Stimulated activated naive B cell treated with anti-CD40 and anti-IgM and Interleukin-4, amounts not matched to agents 10 μg/mL and 1 μg/mL and 100 μg/mL, for 72 hours (primary cell): ENCODE data around the gene GCAT.

Experiments used
- ATAC-seq, 2 donors: fragments of 150-1000 bp; cut with Tn5 transposase; replicated peaks; 2 replicates each; pipeline ENCODE4 v1.10.0; 2021; ENCODE audit warnings: moderate library complexity in 1 of 2
- DNase-seq: peaks from one replicate; pipeline ENCODE4 v3.0.0; 2021
- H3K27ac Mint-ChIP-seq: one replicate; pipeline ENCODE4 v1.8.0; 2022; ENCODE audit warnings: mild to moderate bottlenecking, mixed read lengths
- H3K27me3 Mint-ChIP-seq, 2 donors: one replicate each; pipeline ENCODE4 v1.8.0; 2022; ENCODE audit warnings: mixed read lengths in 2 of 2
- H3K36me3 Mint-ChIP-seq, 2 donors: one replicate each; pipeline ENCODE4 v1.8.0; 2022; ENCODE audit warnings: mixed read lengths in 2 of 2, mild to moderate bottlenecking in 1 of 2
- H3K4me1 Mint-ChIP-seq, 2 donors: one replicate each; pipeline ENCODE4 v1.8.0; 2022; ENCODE audit warnings: mixed read lengths in 2 of 2, mild to moderate bottlenecking in 1 of 2
- H3K4me3 Mint-ChIP-seq, 2 donors: one replicate each; pipeline ENCODE4 v1.8.0; 2022; ENCODE audit warnings: mild to moderate bottlenecking in 2 of 2, mixed read lengths in 2 of 2, moderate library complexity in 1 of 2
- H3K9me3 Mint-ChIP-seq, 2 donors: one replicate each; pipeline ENCODE4 v1.8.0; 2022; ENCODE audit warnings: mixed read lengths in 2 of 2, mild to moderate bottlenecking in 1 of 2

GCAT gene

DNA sequence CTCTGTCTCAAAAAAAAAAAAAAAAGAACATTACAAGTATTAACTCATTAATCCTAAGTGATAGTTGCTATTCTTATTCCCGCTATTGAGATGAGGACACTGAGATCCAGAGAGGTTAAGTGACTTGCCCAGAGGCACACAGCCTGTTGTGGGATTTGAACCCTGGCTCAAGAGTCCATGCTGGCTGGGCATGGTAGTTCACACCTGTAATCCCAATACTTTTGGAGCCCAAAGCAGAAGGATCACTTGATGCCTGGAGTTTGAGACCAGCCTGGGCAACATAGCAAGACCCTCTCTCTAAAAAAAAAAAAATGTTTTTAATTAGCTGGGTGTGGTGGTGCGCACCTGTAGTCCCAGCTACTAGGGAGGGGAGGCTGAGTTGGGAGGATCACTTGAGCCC, 4.1 kb downstream of the GCAT start:
- ATAC-seq, result no peak
- DNase-seq, result no peak
- Mint-ChIP-seq H3K4me1 (peaks cover 5 to 20% of the 10 kb centered on the region in 2 donors), H3K36me3 (no peaks in the 10 kb centered on the region), H3K27ac (no peak overlapping the region), H3K27me3 (peaks cover 29 to 57% of the 10 kb centered on the region in 2 donors), H3K9me3 (no peaks in the 10 kb centered on the region), H3K4me3 (no peak overlapping the region)

DNA sequence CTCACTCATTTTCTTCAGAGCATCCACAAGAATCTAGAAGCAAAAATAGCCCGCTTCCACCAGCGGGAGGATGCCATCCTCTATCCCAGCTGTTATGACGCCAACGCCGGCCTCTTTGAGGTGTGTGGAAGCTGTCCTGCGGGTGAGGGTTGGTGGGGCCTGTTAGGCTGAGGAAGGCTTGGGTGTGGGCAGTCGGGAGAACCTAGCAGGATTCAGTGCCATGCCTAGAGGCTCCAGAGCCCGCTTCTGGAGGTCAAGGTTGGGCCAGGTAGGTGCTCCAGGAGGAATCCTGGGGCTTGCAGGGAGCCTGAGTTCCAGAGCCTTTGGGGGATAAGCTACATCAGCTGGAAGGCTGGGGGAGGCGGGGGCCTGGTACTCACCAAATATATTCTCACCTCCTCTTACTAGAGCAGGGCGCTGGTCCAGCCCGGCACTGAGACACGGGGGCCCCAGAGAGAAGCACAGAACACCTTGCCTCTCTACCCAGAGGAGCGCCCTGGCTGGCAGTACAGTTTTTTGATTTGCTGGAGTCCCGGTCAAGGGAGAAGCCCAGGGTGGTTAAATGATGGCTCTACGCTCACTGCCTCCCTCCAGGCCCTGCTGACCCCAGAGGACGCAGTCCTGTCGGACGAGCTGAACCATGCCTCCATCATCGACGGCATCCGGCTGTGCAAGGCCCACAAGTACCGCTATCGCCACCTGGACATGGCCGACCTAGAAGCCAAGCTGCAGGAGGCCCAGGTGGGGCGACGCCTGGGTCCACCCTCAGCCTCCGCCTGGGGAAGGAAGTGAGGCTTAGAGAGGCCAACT, 5.3 kb downstream of the GCAT start:
- H3K27me3 Mint-ChIP-seq, result peaks cover 27 to 54% of the 10 kb centered on the region in 2 donors
- DNase-seq (no peak), ATAC-seq (no peak)
- no peaks in the 10 kb centered on the region for H3K9me3 Mint-ChIP-seq
- H3K4me1 Mint-ChIP-seq, result peaks cover 5 to 16% of the 10 kb centered on the region in 2 donors
- no peak overlapping the region for H3K27ac Mint-ChIP-seq
- no peaks in the 10 kb centered on the region for H3K36me3 Mint-ChIP-seq
- no peak overlapping the region for H3K4me3 Mint-ChIP-seq

GRCh38 chr22:37815593-37815992, 7.9 kb downstream of the GCAT start:
- Mint-ChIP-seq H3K4me1 (peaks cover 10 to 19% of the 10 kb centered on the region in 2 donors), H3K27me3 (peaks cover 22 to 53% of the 10 kb centered on the region in 2 donors), H3K36me3 (no peaks in the 10 kb centered on the region), H3K9me3 (no peaks in the 10 kb centered on the region), H3K27ac (no peak overlapping the region), H3K4me3 (no peak overlapping the region)
- DNase-seq, result no peak
- no peak for ATAC-seq

GRCh38 chr22:37816543-37817180, 8.9 kb downstream of the GCAT start:
- peaks cover 10 to 19% of the 10 kb centered on the region in 2 donors for H3K4me1 Mint-ChIP-seq
- no peaks in the 10 kb centered on the region for H3K36me3 Mint-ChIP-seq
- peaks cover 23 to 55% of the 10 kb centered on the region in 2 donors for H3K27me3 Mint-ChIP-seq

DNA sequence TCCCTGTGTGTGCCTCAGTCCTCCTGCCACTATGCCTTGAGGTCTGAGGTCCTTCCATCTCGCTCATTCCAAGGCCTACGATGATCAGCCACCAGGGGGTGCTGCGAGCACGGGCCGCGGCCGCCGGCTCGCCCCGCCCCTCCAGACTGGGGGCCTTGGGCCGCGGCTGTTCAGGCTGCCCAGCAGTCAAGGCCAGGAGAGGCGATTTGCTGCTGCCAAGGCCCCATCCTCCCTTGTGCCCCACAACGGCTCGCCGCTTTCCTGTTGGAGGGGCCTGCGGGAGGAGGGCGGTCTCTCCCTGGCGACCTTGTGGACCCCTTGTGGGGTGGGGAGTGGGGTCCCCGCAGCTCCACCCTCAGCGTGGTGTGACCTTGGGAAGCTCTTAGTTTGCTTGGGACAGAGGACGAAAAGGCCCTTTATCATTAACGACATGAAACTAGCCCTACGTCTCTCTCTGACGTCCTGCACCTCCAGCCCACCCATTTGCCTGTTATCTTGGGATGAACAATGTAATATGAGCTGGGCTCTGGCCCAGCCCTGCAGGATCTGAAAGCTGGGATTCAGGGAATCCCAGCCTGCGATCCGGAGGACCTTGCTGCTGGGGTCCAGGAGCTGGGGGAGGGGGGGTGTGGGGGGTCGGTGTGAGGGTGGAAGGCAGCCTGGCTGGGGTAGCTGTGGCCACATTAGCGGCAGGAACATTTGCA, 10.1 kb downstream of the GCAT start:
- ATAC-seq, result peak; percentile 87 to 88
- peaks cover 10 to 19% of the 10 kb centered on the region in 2 donors for H3K4me1 Mint-ChIP-seq
- peak; percentile 73 for DNase-seq
- no peak overlapping the region for H3K27ac Mint-ChIP-seq
- H3K27me3 Mint-ChIP-seq, result peaks cover 26 to 54% of the 10 kb centered on the region in 2 donors
- H3K4me3 Mint-ChIP-seq, result peak overlapping the region; percentile 44 to 75
- H3K36me3 Mint-ChIP-seq, result no peaks in the 10 kb centered on the region
- no peaks in the 10 kb centered on the region for H3K9me3 Mint-ChIP-seq

More at GRCh38 chr22:37816543-37817180, 8.9 kb downstream of the GCAT start:
- no peaks in the 10 kb centered on the region for H3K9me3 Mint-ChIP-seq
- no peak overlapping the region for H3K4me3 Mint-ChIP-seq
- ATAC-seq, result no peak
- no peak overlapping the region for H3K27ac Mint-ChIP-seq
- DNase-seq, result no peak

GRCh38 chr22:37818409-37819104, 10.8 kb downstream of the GCAT start:
- Mint-ChIP-seq H3K9me3 (no peaks in the 10 kb centered on the region), H3K4me3 (peak overlapping the region; percentile 62 to 79), H3K36me3 (no peaks in the 10 kb centered on the region), H3K27me3 (peaks cover 30 to 57% of the 10 kb centered on the region in 2 donors), H3K27ac (no peak overlapping the region), H3K4me1 (peaks cover 10 to 19% of the 10 kb centered on the region in 2 donors)
- peak; percentile 54 for DNase-seq
- peak; percentile 77 to 79 for ATAC-seq

- Mint-ChIP-seq H3K9me3 (no peaks in the 10 kb centered on the region), H3K36me3 (no peaks in the 10 kb centered on the region), H3K27me3 (peaks cover 32 to 62% of the 10 kb centered on the region in 2 donors), H3K4me1 (peaks cover 10 to 19% of the 10 kb centered on the region in 2 donors), H3K4me3 (peak overlapping the region; percentile 62 to 79), H3K27ac (no peak overlapping the region)
- no peak for DNase-seq
- ATAC-seq, result no peak
Measured at GRCh38 chr22:37819105-37819433, 11.3 kb downstream of the GCAT start.

GRCh38 chr22:37820350-37820749, 12.6 kb downstream of the GCAT start:
- H3K4me1 Mint-ChIP-seq, result peaks cover 13 to 19% of the 10 kb centered on the region in 2 donors
- no peak overlapping the region for H3K4me3 Mint-ChIP-seq
- no peaks in the 10 kb centered on the region for H3K36me3 Mint-ChIP-seq
- no peaks in the 10 kb centered on the region for H3K9me3 Mint-ChIP-seq
- ATAC-seq, result no peak
- peak overlapping the region; percentile 71 for H3K27ac Mint-ChIP-seq
- peaks cover 37 to 65% of the 10 kb centered on the region in 2 donors for H3K27me3 Mint-ChIP-seq
- DNase-seq, result no peak

DNA sequence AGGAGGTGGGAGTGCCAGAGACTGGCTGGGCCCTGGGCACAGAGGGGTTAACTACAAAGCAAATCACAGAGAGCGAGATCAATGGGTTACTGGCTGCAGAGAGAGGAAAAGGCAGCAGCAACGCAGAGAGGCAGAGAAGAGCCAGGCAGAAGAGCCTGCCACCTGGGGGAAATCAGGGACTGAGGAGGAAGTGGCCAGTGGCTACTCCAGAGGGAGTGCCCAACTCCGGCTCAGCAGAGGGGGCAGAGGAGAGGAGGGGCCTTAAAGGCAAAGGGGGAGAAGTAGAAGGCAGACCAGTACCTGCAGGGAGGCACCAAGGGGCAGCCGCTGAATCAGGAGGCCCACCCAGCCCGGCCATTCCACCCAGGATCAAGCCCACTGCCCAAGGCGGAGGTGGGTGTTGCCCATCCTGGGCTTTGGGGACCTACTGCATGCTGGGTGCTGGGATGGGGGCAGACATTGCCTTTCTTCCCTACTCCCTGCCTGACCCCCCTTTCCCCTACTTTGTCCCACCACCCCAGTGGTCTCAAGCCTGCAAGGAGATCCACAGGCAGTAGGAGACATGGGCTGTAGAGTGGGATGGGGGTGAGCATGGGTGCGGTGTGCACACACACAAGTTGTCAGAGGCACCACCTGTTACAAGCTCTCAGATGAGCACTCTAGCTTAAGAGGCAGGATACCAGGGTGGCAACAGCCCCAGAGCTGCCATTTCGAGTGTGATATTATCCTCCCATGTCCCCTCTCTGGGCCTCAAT, 14.5 kb downstream of the GCAT start:
- Mint-ChIP-seq H3K9me3 (no peaks in the 10 kb centered on the region), H3K4me3 (no peak overlapping the region), H3K27ac (no peak overlapping the region), H3K4me1 (peaks cover 15 to 18% of the 10 kb centered on the region in 2 donors), H3K36me3 (peaks cover 0 to 3% of the 10 kb centered on the region in 2 donors), H3K27me3 (peaks cover 34 to 63% of the 10 kb centered on the region in 2 donors)
- DNase-seq, result no peak
- ATAC-seq, result no peak

- ATAC-seq, result no peak
Measured at GRCh38 chr22:37823134-37823985, 15.6 kb downstream of the GCAT start, which contains the start of gene GALR3. GALR3 (plus strand) TSS chr22:37823382; CDS start chr22:37823407, 25 bp downstream.

GRCh38 chr22:37824674-37825641, 17.2 kb downstream of the GCAT start:
- DNase-seq, result no peak
- Mint-ChIP-seq H3K27me3 (peaks cover 30 to 44% of the 10 kb centered on the region in 2 donors), H3K36me3 (peaks cover 8 to 13% of the 10 kb centered on the region in 2 donors), H3K4me3 (peak overlapping the region; percentile 68 to 70), H3K27ac (no peak overlapping the region), H3K9me3 (no peaks in the 10 kb centered on the region), H3K4me1 (peaks cover under 1 to 7% of the 10 kb centered on the region in 2 donors)
- peak; percentile 57 to 73 for ATAC-seq

More at GRCh38 chr22:37823134-37823985, 15.6 kb downstream of the GCAT start, which contains the start of gene GALR3:
- Mint-ChIP-seq H3K9me3 (no peaks in the 10 kb centered on the region), H3K4me1 (peaks cover 8 to 12% of the 10 kb centered on the region in 2 donors), H3K27ac (no peak within 1 kb of the TSS), H3K4me3 (no peak within 1 kb of the TSS), H3K27me3 (peaks cover 34 to 56% of the 10 kb centered on the region in 2 donors), H3K36me3 (peaks cover 5 to 8% of the 10 kb centered on the region in 2 donors)
- DNase-seq, result no peak

DNA sequence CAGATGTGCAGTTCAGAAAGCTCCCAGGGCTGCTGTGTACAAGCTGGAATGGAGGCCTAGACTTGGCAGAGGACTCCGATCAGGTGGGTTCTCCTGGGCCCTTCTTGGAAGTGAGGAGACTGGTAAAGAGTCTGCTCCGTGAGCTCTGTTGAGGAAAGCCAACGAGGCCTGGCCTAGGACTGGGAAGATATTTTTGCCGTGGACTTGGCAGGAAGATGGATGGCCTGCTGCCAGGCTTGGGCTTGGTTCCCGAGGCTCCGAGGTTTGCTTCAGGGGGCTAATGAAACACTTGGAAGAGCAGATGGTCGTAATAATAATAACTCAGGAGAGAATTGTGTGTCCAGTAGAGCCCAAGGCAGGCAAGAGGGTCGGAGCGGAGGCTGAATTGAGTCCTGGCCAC, 19.3 kb downstream of the GCAT start:
- DNase-seq, result no peak
- peaks cover 17 to 24% of the 10 kb centered on the region in 2 donors for H3K36me3 Mint-ChIP-seq
- no peaks in the 10 kb centered on the region for H3K9me3 Mint-ChIP-seq
- H3K27ac Mint-ChIP-seq, result peak overlapping the region; percentile 21
- peaks cover 5% of the 10 kb centered on the region in 2 donors for H3K4me1 Mint-ChIP-seq
- peaks cover 19 to 31% of the 10 kb centered on the region in 2 donors for H3K27me3 Mint-ChIP-seq
- ATAC-seq, result no peak
- H3K4me3 Mint-ChIP-seq, result no peak overlapping the region
